LNCAP (cell line): ENCODE results near the gene EXOC7.

ENCODE experiments used
- TF ChIP-seq, protein P1 (sequence below): fragments of 450-650 bp; IDR thresholded peaks from 2 replicates; pipeline ENCODE4 v1.5.1; 2017; ENCODE audit warnings: mild to moderate bottlenecking

The EXOC7 gene

DNA sequence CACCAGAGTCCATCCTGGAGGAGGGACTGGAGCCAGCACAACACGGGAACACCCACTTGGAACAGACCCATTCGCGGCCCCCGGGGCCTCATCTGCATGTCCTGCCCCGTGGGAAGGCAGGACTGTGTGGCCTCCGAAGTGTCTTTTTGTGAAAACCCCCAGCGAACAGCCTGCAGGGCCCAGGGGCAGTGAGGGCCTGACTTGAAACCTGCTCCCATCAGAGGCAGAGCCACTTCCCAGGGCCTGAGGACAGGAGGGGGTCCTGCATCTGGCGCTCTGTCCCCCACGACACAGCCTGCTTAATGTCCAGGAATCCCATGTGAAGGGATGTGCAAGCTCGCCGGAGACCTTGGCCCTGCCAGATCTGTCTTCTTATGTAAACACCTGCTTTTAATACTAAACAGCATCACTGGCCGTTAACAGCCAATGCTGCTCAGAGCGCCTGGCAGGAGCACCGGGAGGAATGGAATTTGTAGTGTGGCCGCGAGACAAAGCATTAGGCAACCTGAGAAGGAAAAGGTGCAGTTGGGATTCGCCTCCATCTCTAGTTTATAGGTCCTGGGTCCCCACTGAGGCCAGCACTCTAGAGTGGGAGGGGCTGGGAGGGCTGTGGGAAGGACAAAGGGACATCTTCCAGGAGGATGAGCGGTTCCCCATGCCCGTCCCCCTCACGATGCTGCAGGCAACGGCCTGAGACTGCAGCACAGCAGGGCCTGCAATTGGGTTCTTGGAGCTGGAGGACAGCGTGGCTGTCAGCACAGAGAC lies 66.9 kb downstream of the EXOC7 start:
- TF ChIP-seq, protein P1, sequence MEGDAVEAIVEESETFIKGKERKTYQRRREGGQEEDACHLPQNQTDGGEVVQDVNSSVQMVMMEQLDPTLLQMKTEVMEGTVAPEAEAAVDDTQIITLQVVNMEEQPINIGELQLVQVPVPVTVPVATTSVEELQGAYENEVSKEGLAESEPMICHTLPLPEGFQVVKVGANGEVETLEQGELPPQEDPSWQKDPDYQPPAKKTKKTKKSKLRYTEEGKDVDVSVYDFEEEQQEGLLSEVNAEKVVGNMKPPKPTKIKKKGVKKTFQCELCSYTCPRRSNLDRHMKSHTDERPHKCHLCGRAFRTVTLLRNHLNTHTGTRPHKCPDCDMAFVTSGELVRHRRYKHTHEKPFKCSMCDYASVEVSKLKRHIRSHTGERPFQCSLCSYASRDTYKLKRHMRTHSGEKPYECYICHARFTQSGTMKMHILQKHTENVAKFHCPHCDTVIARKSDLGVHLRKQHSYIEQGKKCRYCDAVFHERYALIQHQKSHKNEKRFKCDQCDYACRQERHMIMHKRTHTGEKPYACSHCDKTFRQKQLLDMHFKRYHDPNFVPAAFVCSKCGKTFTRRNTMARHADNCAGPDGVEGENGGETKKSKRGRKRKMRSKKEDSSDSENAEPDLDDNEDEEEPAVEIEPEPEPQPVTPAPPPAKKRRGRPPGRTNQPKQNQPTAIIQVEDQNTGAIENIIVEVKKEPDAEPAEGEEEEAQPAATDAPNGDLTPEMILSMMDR = no peak

DNA sequence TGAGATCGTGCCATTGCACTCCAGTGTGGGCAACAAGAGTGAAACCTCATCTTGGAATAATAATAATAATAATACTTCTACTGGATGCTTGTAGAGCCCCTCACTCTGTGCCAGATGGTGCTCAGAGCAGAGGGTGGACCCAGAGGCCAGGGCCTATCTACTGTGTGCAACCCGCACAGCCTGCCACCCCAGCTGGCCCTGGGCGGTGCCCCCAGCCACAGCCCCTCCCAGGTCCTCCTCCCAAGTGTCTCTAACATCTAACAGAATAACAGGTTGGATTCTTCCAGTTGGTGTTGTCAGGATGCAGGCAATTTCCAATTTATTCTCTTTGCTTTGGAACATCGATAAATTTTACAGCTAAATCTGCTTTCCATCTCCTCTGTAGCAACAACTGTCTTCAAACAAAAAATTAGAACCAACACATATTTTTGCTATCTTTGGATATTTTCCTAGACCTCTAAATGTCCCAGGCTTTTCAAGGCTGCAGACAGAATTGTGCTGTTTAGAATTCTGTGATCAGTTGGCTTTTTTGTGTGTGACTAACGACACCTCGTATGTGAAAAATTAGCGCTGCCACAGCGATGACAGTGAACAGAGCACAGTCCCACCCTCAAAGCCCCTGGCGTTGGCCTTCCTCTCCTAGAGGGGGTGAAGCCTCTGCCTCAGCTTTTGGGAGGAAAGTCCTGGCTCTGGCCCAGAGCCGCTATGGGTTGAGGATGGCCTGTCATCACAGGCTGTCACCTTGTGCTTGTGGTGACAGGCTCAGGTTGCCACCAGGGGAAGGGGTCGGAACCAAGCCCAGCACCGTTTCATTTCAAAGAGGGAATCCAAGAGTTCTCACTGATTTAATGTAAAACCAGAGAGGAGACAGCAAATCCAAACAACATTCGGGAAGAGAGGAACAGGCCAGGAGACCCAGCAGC lies 68.9 kb downstream of the EXOC7 start:
- TF ChIP-seq, protein P1 = no peak

DNA sequence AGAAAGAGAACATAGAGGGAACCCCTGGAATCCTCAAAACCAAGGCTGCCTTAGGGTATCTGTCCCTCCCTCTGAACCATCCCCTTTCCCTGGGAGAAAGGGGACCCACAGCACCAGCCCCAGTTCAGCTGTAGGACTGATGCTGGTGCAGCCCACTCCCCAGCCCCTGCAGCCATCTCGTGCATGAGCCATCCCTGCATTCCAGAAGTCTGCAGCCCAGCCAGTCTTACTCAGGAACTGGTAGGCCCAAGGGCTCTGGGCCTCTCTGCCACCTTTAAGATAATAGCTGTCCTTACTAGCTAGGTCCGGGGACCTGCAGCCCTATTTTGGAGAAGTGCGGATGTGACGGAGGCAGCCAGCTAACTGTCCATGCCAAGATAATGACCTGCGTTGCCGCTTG lies 70.4 kb downstream of the EXOC7 start:
- TF ChIP-seq, protein P1 = no peak

DNA sequence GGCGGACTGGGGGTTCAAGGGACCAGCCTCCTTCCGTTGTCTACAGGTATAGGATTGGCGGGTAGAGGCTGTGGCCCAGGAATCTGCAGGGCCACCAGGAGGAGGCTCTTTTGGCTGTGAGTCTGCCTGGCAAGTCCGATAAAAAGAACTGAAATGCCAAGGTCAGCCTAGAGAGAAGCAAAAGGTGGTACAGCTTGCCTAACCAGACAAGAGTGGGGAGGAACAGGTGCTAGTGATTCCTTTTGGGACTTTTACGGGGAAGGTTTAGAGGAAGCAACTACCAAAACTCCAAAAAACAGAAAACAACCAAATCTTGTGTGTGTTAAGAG lies 70.8 kb downstream of the EXOC7 start:
- TF ChIP-seq, protein P1 = no peak

DNA sequence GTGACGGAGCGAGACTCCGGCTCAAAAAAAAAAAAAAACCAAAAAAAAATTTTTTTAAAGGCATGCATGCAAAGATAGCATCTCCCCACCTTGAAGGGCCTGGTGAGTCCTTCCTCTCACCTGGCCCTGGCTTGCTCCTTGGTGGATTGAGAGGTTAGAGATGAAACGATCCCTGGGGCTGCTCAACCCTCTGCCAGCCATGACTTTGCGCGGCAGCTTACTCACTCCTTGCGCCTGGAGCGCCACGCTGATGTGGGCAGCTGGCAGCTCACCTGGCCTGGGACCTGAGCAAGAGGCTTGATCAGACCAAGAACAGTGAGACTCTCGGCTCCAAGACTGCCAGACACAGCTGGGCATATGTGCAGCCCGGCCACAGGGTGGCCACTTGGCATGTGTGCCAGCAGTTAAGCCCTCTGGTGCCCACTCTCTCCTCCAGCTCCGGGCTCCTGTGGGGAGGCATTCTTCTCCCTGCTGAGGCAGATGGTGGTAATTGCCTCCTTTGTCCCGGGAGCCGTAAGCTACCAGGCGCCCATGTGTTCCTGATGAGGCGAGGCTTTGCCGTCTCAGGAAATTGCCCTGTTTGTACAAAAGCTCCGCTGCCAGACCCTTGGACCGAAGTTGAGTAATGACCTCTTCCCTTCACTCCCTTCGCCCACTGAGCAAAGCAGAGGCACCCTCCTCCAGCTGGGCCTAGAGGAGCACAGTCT lies 71.4 kb downstream of the EXOC7 start:
- TF ChIP-seq, protein P1 = no peak
